NCI-H187 (cell line): ENCODE data around the gene MUCL3.
"Not testable (repeated sequence)": the region's sequence is repeated elsewhere in the genome, so short reads cannot be mapped to it uniquely, and the experiment has no call there.

Experiments
- DNase-seq, 2 experiments: peaks; one replicate each; lab custom pipeline; 2025; lab: John Stamatoyannopoulos, UW

Gene MUCL3

DNA sequence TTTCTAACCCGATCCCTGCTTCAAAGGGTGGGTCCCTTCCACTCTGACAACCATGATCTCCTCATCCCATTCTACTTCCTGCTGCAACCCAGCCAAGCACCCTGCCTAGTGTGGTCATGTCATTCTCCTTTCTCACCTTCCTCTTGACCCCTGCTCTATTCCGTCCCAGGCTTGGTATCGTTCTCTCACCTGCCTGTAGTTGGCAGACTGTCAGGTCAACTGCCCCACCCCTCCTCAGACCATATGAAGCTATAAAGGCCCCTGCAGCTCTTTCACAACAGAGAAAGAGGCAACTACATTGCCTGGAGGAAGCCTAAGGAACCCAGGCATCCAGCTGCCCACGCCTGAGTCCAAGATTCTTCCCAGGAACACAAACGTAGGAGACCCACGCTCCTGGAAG, 42.7 kb downstream of the MUCL3 start, which contains the start of gene MUC21:
Gene MUC21, plus strand, starts transcription at position 280 of the 400 bp plus-strand sequence. CDS start 241 bp downstream, outside the sequence.
- DNase-seq, result no peak

DNA sequence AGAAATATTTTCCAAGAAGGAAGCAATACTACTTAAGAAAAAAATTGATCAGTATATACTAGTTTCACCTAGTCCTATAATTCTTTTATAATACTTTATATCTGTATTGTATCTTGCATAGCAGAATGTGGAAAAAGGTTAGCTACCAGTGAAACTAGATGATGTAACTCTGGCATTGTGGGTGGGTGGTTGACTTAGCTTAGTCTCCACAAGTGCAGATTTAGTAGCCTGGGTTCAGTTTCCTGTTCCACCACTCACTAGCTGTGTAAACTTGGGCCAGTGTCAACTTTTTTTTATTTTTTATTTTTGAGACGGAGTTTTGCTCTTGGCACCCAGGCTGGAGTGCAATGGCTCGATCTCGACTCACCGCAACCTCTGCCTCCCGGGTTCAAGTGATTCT, 44.7 kb downstream of the MUCL3 start:
- DNase-seq, result no peak

GRCh38 chr6:30987304-30987703, 46.5 kb downstream of the MUCL3 start:
- DNase-seq, result no peak

- no peak for DNase-seq
Observed at GRCh38 chr6:30988209-30988825, 47.5 kb downstream of the MUCL3 start.

- no peak for DNase-seq
Observed at GRCh38 chr6:30990422-30991086, 49.8 kb downstream of the MUCL3 start.

DNA sequence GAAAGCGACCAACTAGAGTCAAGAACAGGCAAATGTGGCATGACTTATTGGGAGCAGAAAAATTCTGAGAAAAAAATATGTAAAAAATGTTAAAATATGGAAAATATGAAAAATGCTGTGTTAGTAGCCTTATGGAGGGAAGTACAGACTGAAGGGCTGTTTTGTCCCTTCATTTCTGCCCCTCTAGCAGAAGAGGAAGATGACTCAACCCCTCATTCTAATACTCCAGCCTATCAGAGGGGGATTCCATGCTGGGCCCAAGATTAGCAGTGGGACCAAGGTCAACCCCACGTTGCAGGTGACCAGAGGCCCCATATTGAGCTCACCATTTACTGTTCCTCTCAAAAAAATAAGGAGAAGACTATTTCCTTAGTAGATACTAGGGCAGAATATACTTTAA, 51.1 kb downstream of the MUCL3 start:
- no peak for DNase-seq

- no peak for DNase-seq
Observed at GRCh38 chr6:30997301-30997700, 56.5 kb downstream of the MUCL3 start.

- no peak for DNase-seq
Observed at GRCh38 chr6:30998785-30999184, 58.0 kb downstream of the MUCL3 start.

DNA sequence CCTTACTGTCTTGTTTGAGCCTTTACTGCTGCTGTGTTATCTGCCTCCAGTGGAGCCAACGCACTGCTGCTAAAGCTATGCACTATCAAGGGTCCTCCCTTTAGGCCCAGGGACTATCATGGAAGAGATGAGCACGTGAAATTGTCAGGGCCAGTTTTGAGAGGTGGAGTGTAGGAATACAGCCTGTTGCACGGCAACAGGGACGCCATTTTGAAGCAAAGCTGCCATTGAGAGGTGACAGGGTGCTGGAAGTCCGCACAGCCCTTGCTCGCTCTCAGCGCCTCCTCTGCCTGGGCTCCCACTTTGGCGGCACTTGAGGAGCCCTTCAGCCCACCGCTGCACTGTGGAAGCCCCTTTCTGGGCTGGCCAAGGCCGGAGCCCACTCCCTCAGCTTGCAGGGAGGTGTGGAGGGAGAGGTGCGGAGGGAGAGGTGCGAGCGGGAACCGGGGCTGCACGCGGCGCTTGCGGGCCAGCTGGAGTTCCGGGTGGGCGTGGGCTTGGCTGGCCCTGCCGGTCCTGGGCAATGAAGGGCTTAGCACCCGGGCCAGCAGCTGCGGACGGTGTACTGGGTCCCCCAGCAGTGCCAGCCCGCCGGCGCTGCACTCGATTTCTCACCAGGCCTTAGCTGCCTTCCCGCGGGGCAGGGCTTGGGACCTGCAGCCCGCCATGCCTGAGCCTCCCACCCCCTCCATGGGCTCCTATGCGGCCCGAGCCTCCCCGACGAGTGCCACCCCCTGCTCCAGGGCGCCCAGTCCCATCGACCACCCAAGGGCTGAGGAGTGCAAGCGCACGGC, 59.5 kb downstream of the MUCL3 start:
- not testable (repeated sequence) for DNase-seq

DNA sequence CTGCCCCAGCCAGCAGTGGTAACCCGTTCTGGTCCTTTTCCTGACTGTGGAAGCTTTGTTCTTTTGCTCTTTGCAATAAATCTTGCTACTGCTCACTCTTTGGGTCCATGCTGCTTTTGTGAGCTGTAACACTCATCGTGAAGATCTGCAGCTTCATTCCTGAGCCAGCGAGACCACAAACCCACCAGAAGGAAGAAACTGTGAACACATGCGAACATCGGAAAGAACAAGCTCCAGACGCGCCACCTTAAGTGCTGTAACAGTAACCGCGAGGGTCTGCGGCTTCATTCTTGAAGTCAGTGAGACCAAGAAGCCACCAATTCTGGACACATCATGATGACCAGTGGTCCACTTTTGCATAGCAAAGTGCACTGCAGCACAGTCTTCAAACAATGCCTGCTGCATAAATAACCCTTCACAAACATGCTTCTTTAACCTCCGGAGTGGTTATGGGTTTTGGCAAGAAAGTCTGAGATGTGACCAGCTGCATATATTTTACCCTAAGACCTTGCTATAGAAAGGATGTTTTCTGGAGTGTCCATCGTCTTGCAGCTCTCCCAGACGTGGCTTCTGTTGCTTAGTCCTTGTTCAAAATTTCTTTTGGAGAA, 60.6 kb downstream of the MUCL3 start:
- DNase-seq, result no peak

- DNase-seq, result no peak
Observed at GRCh38 chr6:31002471-31002870, 61.7 kb downstream of the MUCL3 start.
